Superior temporal gyrus (tissue), 1 donor: Measurements from ENCODE around the gene THRB.

Experiments used
- DNase-seq: peaks from one replicate; pipeline ENCODE4 v3.0.0-alpha.2; 2016; ENCODE audit errors: extremely low spot score

The THRB gene

GRCh38 chr3:24377218-24377993 lies 117.2 kb downstream of the THRB start:
- DNase-seq = no peak

DNA sequence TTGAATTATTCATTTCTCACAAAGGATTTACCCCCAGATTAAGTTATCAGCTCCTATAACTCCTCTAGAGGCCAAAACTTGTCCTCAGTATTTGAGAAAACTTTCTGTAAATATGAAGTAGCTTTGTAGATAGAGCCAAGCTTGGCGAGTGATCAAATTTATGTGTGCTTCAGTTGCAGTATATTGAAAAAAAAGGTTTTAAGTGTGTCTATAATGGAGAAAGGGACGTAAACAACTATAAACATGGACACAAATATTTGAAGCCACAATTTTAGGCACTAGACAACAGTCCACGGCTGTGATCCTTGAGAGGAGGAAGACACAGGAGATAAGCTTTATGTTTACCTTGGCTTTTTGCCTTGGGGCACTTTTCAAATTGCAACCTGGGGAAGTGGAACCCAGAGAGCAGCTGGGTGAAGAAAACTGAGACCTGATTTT lies 118.7 kb downstream of the THRB start:
- DNase-seq = no peak

GRCh38 chr3:24374801-24375200 lies 119.8 kb downstream of the THRB start:
- no peak for DNase-seq

GRCh38 chr3:24373198-24373959 lies 121.3 kb downstream of the THRB start:
- DNase-seq = no peak

DNA sequence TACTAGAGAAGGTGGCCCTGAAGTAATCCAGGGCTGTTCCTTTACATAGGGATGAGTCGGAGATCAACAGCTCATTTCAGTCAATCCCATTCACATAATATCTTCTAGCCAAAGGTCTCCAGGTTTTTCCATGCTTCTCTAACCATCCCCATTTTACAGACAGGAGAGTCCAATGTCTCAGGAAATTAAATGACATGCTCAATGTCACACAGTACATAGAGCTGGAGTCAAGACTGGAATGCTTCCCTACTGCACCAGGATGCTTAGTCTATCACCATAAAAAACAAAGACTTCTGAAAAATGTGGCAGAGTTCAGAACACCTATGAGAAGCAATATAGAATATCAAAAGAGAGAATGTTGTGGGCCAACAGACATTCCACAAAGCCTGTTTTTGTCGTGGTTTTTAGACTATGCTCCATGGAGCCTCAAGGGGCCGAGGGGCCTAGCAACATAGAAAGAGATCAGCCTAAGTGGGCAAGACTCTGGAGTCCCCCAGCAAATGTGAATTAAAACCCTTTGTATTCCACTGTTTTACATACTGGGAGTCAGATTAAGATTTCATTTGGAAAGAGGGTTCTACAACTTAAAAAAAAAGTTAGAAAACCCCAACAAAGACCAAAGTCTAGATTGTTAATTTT lies 122.0 kb downstream of the THRB start:
- no peak for DNase-seq

DNA sequence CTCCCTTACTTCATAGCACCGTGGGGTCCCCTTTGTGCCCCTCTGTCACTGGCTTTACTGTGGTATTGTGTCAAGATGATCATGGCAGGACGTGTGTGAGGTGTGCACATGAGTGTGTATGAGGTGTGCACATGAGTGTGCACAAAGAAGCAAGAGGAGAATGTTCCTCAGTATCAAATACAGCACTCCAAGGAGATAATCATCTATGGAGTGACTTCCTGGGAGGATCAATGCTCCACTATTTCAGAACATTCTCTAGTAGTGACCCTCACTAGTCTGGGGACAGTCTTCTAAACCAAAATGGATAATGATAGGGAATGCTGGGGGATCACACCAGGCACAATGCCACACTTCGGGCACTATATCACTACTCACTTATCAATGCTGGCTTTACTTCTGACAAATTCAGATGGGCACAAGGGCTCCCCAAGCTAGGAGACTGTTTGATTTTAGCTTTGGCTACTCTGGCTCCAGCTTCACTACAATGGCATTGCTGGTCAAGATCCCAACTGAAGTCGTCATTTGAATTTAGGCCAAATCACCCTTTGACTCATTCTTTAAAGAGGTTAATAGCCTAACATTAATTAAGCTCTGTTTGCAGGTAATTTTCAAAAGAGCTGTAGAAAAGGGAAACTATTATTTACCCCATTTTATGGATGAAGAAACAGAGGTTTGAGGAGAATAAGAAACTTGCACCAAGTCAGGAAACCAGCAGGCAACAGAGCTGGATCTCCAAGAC lies 124.1 kb downstream of the THRB start:
- DNase-seq = no peak

DNA sequence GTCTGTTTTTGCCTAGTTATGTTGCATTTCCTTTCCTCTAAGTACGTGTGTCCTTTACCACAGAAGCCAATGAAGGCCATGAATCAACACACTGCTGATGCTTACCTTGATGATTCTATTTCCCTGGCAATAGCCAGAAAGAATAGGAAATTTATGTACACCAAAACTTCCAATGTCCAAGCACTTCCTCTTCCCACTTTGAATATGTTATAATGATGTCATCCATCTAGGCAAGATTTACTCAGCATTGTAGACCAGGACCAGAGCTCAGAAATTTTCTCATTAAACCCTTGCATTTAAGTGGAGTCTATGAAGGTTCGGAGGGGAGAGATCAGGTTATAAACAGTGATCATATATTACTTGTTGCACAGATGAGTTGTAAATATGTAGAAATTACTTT lies 126.0 kb downstream of the THRB start:
- DNase-seq = no peak

- DNase-seq = no peak
Observed at GRCh38 chr3:24367664-24368264, 126.9 kb downstream of the THRB start.

DNA sequence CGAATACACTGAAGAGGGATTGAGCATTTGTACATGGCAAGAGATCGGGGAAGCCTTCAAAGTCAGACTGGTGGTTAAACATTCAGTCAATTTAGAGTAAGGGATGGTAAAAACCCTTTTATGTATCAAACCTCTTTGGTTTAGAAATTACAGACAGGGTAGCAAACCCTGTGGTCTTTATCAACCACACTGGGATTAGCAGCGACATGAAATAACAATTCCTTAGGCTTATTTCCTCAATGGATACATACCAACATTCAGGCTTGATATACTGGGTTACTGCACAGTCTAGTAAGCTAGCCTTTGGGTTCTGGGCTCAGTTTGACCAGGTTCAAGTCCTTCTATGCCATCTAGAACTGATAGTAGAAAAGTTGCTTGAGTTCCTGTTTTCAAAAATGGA lies 127.4 kb downstream of the THRB start:
- DNase-seq = no peak

GRCh38 chr3:24365168-24365567 lies 129.5 kb downstream of the THRB start:
- no peak for DNase-seq

DNA sequence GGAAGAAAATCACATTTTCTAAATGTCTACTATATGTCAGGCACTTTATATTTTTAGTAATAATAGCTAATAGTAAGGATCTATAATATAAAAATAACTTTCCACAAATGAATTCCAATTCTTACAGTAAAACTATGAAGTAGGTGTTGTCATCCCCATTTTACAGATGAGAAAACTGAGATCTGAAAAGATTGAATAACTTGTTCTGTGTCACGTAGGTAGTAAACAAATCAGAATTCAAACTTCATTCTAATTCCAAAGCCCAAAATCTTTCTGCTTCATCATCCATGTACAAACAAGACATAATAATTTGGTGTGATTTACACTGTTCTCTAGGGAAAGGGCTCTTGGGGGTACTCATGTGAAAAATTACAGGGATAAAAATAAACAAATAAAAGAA lies 130.3 kb downstream of the THRB start:
- no peak for DNase-seq

DNA sequence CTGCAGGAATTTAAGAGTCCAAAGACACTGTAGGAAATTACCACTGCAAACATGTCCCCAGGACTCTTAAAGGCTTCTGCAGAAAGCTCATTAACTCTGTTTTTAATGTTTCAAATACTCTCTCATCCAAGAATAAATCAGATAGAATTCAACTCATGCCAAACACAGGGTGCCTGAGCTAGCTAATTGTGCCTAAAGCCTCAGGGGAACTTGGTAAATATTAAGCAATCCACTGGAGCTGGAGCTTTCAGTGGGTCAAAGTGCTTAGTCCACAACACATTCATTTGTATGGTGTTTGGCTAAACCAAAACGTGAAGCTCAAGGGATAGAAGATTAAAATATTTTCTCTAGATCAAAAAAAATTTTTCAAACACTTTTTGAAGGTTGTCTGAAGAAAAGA lies 131.4 kb downstream of the THRB start:
- DNase-seq = no peak

DNA sequence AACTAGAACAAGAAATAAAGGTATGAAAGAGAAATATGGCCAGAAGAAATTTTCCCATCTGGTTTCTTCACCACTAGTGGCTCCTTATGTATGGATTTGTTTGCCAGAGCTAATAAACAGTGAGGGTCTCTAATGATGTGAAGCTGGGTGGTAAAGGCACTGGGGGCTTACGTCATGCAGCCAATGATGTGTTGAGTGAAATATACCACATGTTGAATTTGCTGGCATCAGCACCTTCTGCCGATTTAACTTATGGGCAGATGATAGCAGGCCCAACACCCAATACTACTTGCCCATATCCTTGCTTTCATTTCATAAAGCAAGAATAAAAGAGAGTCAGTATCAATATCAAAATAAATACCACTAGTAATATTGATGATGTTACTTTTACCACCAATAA lies 133.0 kb downstream of the THRB start:
- DNase-seq = no peak

DNA sequence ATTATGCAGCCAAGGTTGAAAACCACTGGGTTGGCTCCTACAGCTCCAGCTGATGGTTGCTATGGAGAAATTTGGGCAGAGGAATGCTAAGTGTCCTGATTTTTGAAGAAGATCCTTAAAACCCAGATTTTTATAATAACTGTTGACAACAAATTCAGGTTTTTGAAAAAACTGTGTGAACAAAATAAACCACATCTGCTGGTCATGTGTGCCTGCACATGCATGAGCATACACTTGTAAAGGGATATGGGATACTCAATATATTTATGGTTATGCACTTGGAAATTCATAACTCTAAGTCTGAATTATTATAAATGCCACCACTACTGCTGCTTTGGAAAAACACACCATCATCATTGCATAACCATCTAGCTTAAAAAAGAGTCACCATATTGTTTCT lies 133.7 kb downstream of the THRB start:
- peak; percentile 81 for DNase-seq

DNA sequence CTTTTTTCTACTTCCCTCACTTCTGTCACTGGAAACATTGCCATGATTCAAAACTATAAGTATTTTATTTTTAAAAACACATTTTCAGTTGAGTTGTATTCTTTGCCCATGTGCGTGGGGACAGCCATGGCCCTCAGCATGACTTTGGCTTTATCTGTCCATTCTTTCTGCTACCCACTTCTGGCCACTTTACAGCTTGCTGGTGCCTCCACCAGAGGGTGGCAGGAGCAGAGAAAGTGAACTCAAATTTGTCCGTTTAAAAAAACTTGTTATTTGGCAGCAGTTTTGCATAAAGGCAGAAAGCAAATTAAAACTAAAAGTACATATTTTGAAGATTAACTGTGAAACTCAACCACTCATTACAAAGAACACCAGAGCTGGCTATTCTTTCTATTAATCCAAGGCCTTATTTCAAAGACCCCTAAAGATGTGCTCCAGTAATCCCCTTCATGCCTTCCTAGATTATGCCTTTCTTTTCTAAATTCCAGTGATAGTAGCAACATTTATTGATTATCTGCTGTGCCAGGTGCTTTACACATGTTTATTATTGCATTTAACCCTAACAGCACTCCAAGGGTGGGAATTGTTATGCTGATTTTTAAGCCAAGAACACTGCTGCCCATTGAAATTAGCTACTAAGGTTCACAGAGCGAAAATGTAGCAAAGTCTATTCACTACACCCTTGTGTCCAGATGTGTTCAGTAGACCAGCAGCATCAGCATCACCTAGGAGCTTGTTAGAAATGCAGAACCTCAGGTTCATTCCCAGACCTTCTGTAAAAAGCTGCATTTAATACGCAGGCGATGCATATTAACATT lies 134.8 kb downstream of the THRB start:
- no peak for DNase-seq

- no peak for DNase-seq
Observed at GRCh38 chr3:24359102-24359501, 135.5 kb downstream of the THRB start.

GRCh38 chr3:24357635-24358034 lies 137.0 kb downstream of the THRB start:
- no peak for DNase-seq

DNA sequence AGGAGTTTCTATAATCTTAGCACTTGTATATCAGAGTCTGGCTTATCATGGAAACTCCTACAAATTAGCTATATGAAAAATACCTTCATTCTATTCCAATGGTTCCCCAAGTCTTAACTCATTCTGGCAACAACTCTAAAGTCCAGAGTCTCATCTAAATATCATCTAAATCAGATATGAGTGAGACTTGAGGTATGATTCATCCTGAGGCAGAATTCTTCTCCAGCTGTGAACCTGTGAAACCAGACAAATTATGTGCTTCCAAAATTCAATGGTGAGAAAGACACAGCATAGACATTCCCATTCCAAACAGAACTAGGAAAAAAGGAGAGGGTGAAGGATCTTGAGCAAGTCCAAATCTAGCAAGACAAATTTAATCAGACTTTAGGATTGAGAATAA lies 138.8 kb downstream of the THRB start:
- peak; percentile 51 for DNase-seq

DNA sequence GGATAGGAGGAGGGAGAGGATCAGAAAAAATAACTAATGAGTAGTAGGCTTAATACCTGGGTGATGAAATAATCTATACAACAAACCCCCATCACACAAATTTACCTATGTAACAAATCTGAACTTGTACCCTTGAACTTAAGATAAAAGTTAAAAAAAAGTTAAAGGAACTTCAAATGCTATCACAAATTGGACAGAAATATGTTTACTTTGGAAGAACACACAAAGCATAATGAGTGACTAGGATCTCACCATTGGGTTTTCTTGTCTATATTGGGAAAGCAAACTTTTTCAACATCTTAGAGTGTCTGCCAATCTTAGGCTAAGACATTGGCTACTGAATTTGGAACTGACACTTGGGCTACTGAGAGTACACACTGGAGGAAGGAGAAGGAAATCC lies 140.4 kb downstream of the THRB start:
- no peak for DNase-seq

DNA sequence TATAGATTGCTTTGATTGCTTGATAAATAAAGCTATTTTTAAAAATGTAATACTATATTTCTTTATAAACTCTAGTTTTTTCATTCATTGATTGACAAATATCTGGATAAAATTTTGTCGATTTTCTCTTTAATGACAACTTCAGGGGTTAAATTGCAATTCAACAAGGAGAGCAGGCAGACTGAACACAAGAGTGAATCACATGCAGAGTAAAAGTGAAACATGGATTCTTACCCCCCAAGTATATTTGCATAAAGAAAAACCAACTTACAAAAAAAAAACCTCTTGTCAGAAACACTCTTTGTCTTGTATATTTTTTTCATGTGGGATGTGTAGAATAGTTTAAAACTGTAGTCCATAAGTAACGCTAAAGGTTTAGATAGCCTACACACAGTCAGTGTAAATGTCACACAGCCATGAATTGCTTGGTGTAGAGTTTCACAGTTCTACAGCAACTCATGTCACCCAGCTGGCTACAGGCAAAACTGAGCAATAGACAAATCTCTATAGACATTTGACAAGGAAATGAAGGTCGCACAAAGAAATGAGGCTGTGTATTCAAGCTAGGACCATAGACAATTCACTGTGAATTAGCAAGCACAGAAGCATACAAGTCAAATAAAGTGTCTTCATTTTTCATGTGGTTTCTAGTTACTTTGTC lies 141.6 kb downstream of the THRB start:
- DNase-seq = no peak
